Hepatocyte (in vitro differentiated cells): Measurements from ENCODE around the gene GPR75. TPM values are rescaled to one million over a fixed set of nuclear protein-coding genes. Genes with fewer than 3 reads are reported as not detected.

ENCODE experiments used
- DNase-seq: peaks from one replicate; pipeline ENCODE4 v3.0.0-alpha.2; 2016; ENCODE audit warnings: low spot score
- H2AFZ ChIP-seq: fragments of 200-600 bp; sonication (generic); 2 replicates; pipeline ENCODE4 v1.6.0; 2016; ENCODE audit warnings: antibody characterized with exemption, mild to moderate bottlenecking
- H3K27ac ChIP-seq: fragments of 200-600 bp; sonication (generic); 2 replicates; pipeline ENCODE4 v1.5.1; 2016; ENCODE audit warnings: mild to moderate bottlenecking
- H3K27me3 ChIP-seq: fragments of 200-600 bp; sonication (generic); 2 replicates; pipeline ENCODE4 v1.6.1; 2016
- H3K36me3 ChIP-seq: fragments of 200-600 bp; sonication (generic); replicated peaks from 2 replicates; pipeline ENCODE4 v1.5.1; 2016; ENCODE audit warnings: low read depth; ENCODE audit not compliant: insufficient read depth
- H3K4me1 ChIP-seq: fragments of 200-600 bp; sonication (generic); 2 replicates; pipeline ENCODE4 v1.5.1; 2016; ENCODE audit warnings: mild to moderate bottlenecking, moderate library complexity; ENCODE audit not compliant: insufficient read depth
- H3K4me2 ChIP-seq: fragments of 200-600 bp; sonication (generic); 2 replicates; pipeline ENCODE4 v1.6.0; 2016
- H3K4me3 ChIP-seq: fragments of 200-600 bp; sonication (generic); 2 replicates; pipeline ENCODE4 v1.5.1; 2016; ENCODE audit warnings: mild to moderate bottlenecking
- H3K79me2 ChIP-seq: fragments of 200-600 bp; sonication (generic); 2 replicates; pipeline ENCODE4 v1.6.0; 2017; ENCODE audit warnings: mild to moderate bottlenecking
- H3K9me2 ChIP-seq: fragments of 200-600 bp; sonication (generic); replicated peaks from 2 replicates; pipeline ENCODE4 v1.6.0; 2017; ENCODE audit warnings: mild to moderate bottlenecking; ENCODE audit not compliant: insufficient read depth
- H3K9me3 ChIP-seq: fragments of 200-600 bp; sonication (generic); 2 replicates; pipeline ENCODE4 v1.5.1; 2016; ENCODE audit warnings: low read depth, mild to moderate bottlenecking
- H4K20me1 ChIP-seq: fragments of 200-600 bp; sonication (generic); 2 replicates; pipeline ENCODE4 v1.6.0; 2016; ENCODE audit warnings: mild to moderate bottlenecking; ENCODE audit not compliant: insufficient read depth, poor library complexity, severe bottlenecking
- EZH2 ChIP-seq: fragments of 200-600 bp; sonication (generic); IDR thresholded peaks from 2 replicates; pipeline ENCODE4 v1.6.1; 2016; ENCODE audit warnings: antibody characterized with exemption, mild to moderate bottlenecking, borderline replicate concordance
- EZH2phosphoT487 ChIP-seq: fragments of 200-600 bp; sonication (generic); IDR thresholded peaks from one replicate; pipeline ENCODE4 v1.6.1; 2018; ENCODE audit warnings: antibody characterized with exemption, mild to moderate bottlenecking, low read depth, moderate library complexity; ENCODE audit not compliant: unreplicated experiment, severe bottlenecking
- WGBS: methylation state at CpG from one replicate; pipeline ENCODE4 v1.1.6; 2016; ENCODE audit warnings: low lambda C conversion rate; ENCODE audit errors: missing lambda C conversion rate; 5-methylcytosine and 5-hydroxymethylcytosine counted together
- polyA plus RNA-seq: library from polyadenylated mRNA; unstranded; fragments of >200 nt; fragmentation: Nextera tagmentation; extraction: Ambion mirVana; gene quantifications from 2 replicates; pipeline ENCODE4 v1.2.1, GENCODE V29; 2016
- total RNA-seq: library from RNA; depleted of rRNA; stranded (reverse); fragments of >200 nt; gene quantifications from 2 replicates; pipeline ENCODE4 v1.2.3, GENCODE V29; 2014
- TF ChIP-seq, protein P1 (sequence below): fragments of 200-600 bp; sonication (generic); IDR thresholded peaks from 2 replicates; pipeline ENCODE4 v1.5.1; 2016; ENCODE audit warnings: antibody characterized with exemption, mild to moderate bottlenecking; ENCODE audit not compliant: poor library complexity

GPR75 gene
- total and polyA plus RNA-seq, 2 experiments from 2014 or later = 1.00 TPM; not detected in 1

DNA sequence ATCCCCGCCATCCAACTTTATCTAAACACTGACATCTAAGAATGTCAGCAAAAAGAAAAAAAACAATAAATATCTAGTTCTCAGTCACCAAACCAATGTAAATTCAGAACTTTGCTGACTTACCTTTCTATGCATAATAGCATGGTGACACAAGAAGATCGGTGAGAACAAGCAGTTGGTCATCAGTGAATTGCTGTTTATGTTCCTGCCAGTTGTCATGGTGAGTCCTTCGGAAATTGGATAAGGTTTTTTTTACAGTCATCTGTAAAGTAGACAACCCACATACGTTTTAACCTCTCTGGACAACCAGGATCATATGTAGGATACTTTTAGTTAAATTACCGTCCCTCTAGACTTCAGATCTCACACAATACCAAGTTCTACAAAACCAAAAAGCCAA lies 6.2 kb upstream of the GPR75 start:
- 87% methylated on average over 5 of the region's 5 CpGs for whole genome bisulfite sequencing
- no peak overlapping the region for H3K27ac ChIP-seq

DNA sequence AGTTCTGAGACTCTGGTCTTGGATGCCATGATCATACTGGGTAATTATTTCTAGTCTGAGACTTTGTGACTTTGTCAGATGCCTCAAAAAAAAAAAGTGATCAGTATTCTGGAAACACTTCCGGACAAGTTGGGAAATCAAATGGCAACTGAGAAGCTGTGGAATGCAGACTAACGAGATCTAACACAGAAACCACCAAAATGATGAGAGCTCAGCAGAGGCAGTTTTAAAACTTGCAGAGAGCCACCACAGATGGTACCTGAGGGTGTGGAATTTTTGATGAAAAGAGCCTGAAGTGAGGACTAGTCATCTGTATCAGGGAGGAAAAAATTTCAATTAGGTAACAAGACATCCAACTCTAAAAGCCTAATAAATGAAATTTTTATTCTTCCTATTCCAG lies 5.5 kb upstream of the GPR75 start:
- Histone ChIP-seq H3K36me3 (no peaks in the 10 kb centered on the region), H3K27me3 (no peaks in the 10 kb centered on the region), H3K4me1 (no peaks in the 10 kb centered on the region), H2AFZ (no peak overlapping the region), H3K4me2 (no peak overlapping the region), H3K79me2 (no peaks in the 10 kb centered on the region), H3K9me3 (no peaks in the 10 kb centered on the region), H3K27ac (no peak overlapping the region), H3K4me3 (no peak overlapping the region), H4K20me1 (no peaks in the 10 kb centered on the region), H3K9me2 (no peaks in the 10 kb centered on the region)
- DNase-seq = no peak
- WGBS = 87% methylated on average over 2 of the region's 2 CpGs
- no peak for TF ChIP-seq EZH2
- no peak for TF ChIP-seq EZH2phosphoT487
- TF ChIP-seq, protein P1, sequence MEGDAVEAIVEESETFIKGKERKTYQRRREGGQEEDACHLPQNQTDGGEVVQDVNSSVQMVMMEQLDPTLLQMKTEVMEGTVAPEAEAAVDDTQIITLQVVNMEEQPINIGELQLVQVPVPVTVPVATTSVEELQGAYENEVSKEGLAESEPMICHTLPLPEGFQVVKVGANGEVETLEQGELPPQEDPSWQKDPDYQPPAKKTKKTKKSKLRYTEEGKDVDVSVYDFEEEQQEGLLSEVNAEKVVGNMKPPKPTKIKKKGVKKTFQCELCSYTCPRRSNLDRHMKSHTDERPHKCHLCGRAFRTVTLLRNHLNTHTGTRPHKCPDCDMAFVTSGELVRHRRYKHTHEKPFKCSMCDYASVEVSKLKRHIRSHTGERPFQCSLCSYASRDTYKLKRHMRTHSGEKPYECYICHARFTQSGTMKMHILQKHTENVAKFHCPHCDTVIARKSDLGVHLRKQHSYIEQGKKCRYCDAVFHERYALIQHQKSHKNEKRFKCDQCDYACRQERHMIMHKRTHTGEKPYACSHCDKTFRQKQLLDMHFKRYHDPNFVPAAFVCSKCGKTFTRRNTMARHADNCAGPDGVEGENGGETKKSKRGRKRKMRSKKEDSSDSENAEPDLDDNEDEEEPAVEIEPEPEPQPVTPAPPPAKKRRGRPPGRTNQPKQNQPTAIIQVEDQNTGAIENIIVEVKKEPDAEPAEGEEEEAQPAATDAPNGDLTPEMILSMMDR = no peak

More for the DNA sequence above, 6.2 kb upstream of the GPR75 start:
- TF ChIP-seq EZH2 (no peak), EZH2phosphoT487 (no peak)
- TF ChIP-seq, protein P1 = no peak
- H3K4me2 ChIP-seq = no peak overlapping the region
- H3K36me3 ChIP-seq = no peaks in the 10 kb centered on the region
- DNase-seq = no peak
- no peaks in the 10 kb centered on the region for H3K79me2 ChIP-seq
- H3K4me3 ChIP-seq = no peak overlapping the region
- H3K9me2 ChIP-seq = no peaks in the 10 kb centered on the region
- no peaks in the 10 kb centered on the region for H3K9me3 ChIP-seq
- H3K27me3 ChIP-seq = no peaks in the 10 kb centered on the region
- H4K20me1 ChIP-seq = no peaks in the 10 kb centered on the region
- no peaks in the 10 kb centered on the region for H3K4me1 ChIP-seq
- H2AFZ ChIP-seq = no peak overlapping the region

DNA sequence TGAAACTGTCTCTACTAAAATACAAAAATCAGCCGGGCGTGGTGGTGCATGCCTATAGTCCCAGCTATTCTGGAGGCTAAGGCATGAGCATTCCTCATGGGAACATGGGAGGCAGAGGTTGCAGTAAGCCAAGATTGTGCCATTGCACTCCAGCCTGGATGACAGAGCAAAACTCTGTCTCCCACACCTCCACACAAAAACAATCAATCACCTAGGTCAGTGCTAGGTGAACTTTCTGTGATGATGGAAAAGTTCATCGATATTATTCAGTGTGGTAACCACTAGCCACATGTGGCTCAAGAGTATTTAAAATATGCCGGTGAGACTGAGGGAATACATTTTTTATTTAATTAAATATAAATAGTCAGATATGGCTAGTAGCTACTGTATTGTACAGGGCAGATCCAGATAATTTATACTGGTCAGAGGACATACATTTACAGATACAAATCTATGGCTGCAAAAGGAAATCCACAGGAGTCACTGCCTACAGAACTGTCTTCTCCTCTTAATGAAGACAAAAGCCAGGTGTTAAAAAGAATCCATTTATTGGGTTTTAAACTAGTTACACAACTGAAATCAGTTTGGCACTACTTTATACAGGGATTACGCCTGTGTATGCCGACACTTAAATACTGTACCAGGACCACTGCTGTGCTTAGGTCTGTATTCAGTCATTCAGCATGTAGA lies 3.9 kb upstream of the GPR75 start:
- Histone ChIP-seq H3K27ac (no peak overlapping the region), H3K9me3 (no peaks in the 10 kb centered on the region), H4K20me1 (no peaks in the 10 kb centered on the region), H3K79me2 (no peaks in the 10 kb centered on the region), H3K4me2 (no peak overlapping the region), H3K36me3 (no peaks in the 10 kb centered on the region), H3K27me3 (no peaks in the 10 kb centered on the region), H3K4me3 (no peak overlapping the region), H3K9me2 (no peaks in the 10 kb centered on the region), H3K4me1 (no peaks in the 10 kb centered on the region), H2AFZ (no peak overlapping the region)
- DNase-seq = no peak
- WGBS = 93% methylated on average over 6 of the region's 6 CpGs
- TF ChIP-seq EZH2phosphoT487 = no peak
- TF ChIP-seq, protein P1 = no peak
- no peak for TF ChIP-seq EZH2
